ENCODE measurements around the gene MNX1.

Gene MNX1

DNA sequence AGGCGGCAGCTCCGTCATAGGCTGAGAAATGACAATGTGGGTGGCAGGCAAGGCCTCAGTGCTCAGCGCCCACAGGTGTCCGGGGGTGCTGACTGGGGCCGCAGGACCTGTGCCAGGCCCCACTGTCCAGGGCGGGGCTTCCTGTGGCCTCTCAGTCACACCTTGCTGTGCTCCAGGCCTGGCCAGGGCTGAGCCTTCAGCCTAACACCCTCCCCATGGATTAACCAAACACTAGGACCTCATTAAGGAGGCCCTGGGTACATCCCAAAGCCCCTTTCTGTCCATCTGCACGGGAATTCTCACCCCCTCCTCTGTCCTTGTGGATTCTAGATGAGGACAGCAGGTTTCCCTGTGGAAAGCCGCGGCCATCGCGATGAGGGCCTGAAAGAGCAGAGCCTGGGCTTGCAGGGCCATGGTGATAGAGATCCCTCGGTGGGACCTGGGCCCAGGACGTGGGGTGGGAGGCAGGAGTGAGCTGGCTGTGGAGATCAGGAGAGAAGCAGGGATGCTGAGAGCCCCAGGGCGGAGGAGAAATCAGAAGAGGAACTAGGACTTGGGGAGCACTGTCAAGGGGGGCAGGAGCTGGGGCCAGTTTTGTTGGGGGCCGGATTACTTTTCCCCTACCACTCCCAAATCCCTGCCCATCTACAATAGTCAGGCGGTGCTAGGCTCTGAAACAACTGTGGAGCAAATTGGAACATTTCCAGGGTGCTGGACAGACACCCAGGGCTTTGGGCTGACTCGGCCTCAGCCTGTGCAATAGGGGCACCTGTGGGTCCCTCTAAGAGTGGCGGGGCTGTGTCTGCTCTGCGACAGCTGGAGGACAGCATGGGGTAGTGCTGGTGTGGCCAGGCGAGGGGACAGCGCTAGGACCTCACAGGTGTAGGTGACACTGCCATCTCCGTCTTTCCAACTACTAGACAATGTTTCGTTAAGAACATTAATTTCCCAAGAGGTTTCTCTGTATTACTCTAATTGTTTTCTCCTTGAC lies 23.3 kb upstream of the MNX1 start:
- no peak for DNase-seq (ENCODE audit: low read depth in 4 of 4, low spot score in 1 of 4)

DNA sequence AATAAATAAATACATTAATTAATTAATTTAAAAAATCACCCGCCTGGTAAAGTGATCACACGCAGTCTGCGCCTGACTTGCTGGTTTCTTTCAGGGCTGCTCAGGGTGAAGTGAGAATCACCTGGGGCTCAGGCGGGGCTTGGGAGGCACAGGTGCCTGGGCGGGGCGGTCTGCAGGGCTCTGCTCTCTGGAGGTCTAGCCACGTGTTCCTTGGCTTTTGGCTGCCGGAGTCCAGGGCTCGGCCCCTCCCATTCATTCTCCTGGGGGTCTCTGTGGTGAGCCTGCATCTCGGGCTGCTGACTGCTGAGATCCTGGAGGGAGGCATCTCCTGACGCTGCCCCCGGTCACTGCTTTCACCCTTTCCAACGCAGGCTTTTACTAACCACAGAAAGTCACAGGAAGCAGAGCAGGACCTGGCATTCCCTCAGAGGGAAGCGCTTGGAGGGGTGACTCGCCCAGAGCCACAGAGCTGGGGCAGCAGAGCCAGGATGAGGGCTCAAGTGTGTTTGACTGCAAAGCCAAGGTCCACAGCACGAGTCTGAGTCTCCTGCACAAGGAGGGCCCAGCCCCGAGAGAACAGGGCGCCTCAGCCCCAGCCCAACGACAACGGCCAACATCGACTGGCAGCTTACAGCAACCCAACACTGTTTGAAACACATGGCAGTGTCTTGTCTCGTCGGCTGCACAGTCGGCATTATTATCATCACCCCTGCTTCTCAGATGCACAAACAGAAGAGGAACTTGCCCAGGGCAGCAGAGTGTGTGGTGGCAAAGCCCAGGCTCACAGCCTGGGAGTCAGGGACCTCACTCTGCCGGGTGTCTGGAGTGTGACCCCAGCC lies 22.4 kb upstream of the MNX1 start:
- no peak for DNase-seq (ENCODE audit: low read depth in 4 of 4, low spot score in 1 of 4)

GRCh38 chr7:157032128-157032527 lies 21.7 kb upstream of the MNX1 start:
- DNase-seq (ENCODE audit: low read depth in 4 of 4, low spot score in 1 of 4) = no peak

- DNase-seq (ENCODE audit: low read depth in 4 of 4, low spot score in 1 of 4) = no peak
Measured at GRCh38 chr7:157028199-157028903, 17.9 kb upstream of the MNX1 start.

- DNase-seq (ENCODE audit: low read depth in 4 of 4, low spot score in 1 of 4) = no peak
Measured at GRCh38 chr7:157027568-157028198, 17.2 kb upstream of the MNX1 start.

DNA sequence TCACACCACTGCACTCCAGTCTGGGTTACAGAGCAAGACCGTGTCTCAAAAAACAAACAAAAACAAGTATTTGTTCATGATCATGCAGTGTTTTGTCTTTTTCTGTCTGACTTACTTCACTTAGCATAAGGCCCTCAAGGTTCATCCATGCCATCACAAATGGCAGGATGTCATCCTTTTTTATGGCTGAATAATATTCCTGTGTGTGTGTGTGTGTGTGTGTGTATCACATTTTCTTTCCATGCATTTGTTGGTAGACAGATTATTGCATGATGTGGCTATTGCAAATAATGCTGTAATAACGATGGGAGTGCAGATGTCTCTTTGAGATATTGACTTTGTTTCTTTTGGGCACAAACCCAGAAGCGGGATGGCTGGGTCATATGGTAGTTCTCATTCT lies 14.3 kb upstream of the MNX1 start:
- no peak for DNase-seq (ENCODE audit: low read depth in 4 of 4, low spot score in 1 of 4)

- no peak for DNase-seq (ENCODE audit: low read depth in 4 of 4, low spot score in 1 of 4)
Measured at GRCh38 chr7:157023589-157023905, 13.1 kb upstream of the MNX1 start.

GRCh38 chr7:157022681-157023588 lies 12.5 kb upstream of the MNX1 start:
- DNase-seq (ENCODE audit: low read depth in 4 of 4, low spot score in 1 of 4) = no peak

- no peak for DNase-seq (ENCODE audit: low read depth in 4 of 4, low spot score in 1 of 4)
Measured at GRCh38 chr7:157021871-157022680, 11.6 kb upstream of the MNX1 start.

- DNase-seq (ENCODE audit: low read depth in 4 of 4, low spot score in 1 of 4) = no peak
Measured at GRCh38 chr7:157021071-157021870, 10.8 kb upstream of the MNX1 start.

- no peak for DNase-seq (ENCODE audit: low read depth in 4 of 4, low spot score in 1 of 4)
Measured at GRCh38 chr7:157020514-157021070, 10.1 kb upstream of the MNX1 start.

- no peak for DNase-seq (ENCODE audit: low read depth in 4 of 4, low spot score in 1 of 4)
Measured at GRCh38 chr7:157019718-157020451, 9.4 kb upstream of the MNX1 start.

GRCh38 chr7:157018997-157019608 lies 8.6 kb upstream of the MNX1 start:
- no peak for DNase-seq (ENCODE audit: low read depth in 4 of 4, low spot score in 1 of 4)

- DNase-seq (ENCODE audit: low read depth in 4 of 4, low spot score in 1 of 4) = no peak
Measured at GRCh38 chr7:157018328-157018996, 8.0 kb upstream of the MNX1 start.

- no peak for DNase-seq (ENCODE audit: low read depth in 4 of 4, low spot score in 1 of 4)
Measured at GRCh38 chr7:157017603-157018327, 7.3 kb upstream of the MNX1 start.

DNA sequence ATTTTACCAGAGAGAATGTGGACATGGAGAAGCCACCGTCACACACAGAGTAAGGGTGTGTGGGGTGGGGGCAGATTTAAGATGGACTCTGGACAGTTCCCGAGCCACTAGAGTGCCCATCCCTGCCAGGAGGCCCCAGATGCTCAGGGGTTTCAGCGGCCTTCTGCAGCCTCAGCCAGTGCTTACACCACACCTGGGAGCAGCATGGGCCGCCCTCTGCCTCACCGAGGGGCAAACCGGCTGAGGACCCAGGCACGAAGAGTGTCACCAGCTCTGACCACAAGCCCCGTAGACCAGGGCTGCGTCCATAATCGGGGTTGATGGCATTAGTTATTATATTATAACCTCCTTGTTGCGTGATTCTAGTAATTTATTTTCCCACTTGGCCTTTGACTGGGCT lies 6.7 kb upstream of the MNX1 start:
- DNase-seq (ENCODE audit: low read depth in 4 of 4, low spot score in 1 of 4) = no peak
